ENCODE measurements around the gene LENG9. TPM values are rescaled to one million over a fixed set of nuclear protein-coding genes. Genes with fewer than 3 reads are reported as not detected.
A peak's percentile ranks its signal among the peaks of the same experiment; 100 is the strongest.

Gene LENG9
- total RNA-seq, 1 experiment from 2014 or later = 14.7 TPM

DNA sequence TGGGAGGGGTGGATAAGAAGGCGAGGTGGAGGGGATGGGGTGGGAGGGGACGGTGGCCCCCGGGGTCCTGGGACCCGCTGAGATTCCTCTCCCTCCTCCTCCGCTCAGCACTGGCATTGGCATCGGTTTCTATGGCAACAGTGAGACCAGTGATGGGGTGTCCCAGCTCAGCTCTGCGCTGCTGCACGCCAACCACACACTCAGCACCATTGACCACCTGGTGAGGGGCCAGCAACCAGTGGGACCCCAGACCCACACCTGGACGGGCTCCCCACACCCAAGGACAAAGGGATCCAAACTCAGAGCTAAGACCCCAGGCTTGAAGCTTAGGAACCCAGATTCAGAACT is 42.4 kb downstream of the LENG9 start:
- BruUV-seq (replicated peaks) = no TSS peak
- H3K27ac Mint-ChIP-seq (ENCODE audit: unreplicated experiment) = no peak overlapping the region
- H3K4me1 Mint-ChIP-seq (ENCODE audit: low read depth, unreplicated experiment) = peaks cover 14% of the 10 kb centered on the region
- H3K9me3 Mint-ChIP-seq (ENCODE audit: low read depth, unreplicated experiment) = peaks cover 3% of the 10 kb centered on the region
- H3K27me3 Mint-ChIP-seq (ENCODE audit: unreplicated experiment) = peaks cover 56% of the 10 kb centered on the region
- no peaks in the 10 kb centered on the region for H3K36me3 Mint-ChIP-seq (ENCODE audit: insufficient read depth, unreplicated experiment)
- intact Hi-C loops (cut with micrococcal nuclease; ENCODE audit: unreplicated experiment) = no loop called here
- no peak overlapping the region for H3K4me3 Mint-ChIP-seq (ENCODE audit: low read depth, unreplicated experiment)
- DNase-seq = no peak
- CTCF ChIA-PET = interaction anchor here (0.7 to 1.7 kb wide), 4 partner anchors 11 to 30 kb away, joined by 3 to 13 read pairs (median 4); no protein-coding TSS in a partner anchor
- no peak for TF ChIP-seq CTCF (IDR thresholded peaks at IDR 0.05; ENCODE audit: unreplicated experiment)

- H3K9me3 Mint-ChIP-seq (ENCODE audit: low read depth, unreplicated experiment) = peaks cover 3% of the 10 kb centered on the region
- intact Hi-C loops (cut with micrococcal nuclease; ENCODE audit: unreplicated experiment) = no loop called here
- H3K4me3 Mint-ChIP-seq (ENCODE audit: low read depth, unreplicated experiment) = peak overlapping the region; percentile 10
- CTCF ChIA-PET = interaction anchor here (0.6 to 2.2 kb wide), 15 partner anchors 9 to 313 kb away, joined by 3 to 17 read pairs (median 5); partner anchors contain the start of genes LENG1 and LENG8
- no peak overlapping the region for H3K27ac Mint-ChIP-seq (ENCODE audit: unreplicated experiment)
- no TSS peak for BruUV-seq (replicated peaks)
- DNase-seq = peak; percentile 87
- H3K4me1 Mint-ChIP-seq (ENCODE audit: low read depth, unreplicated experiment) = peaks cover 13% of the 10 kb centered on the region
- peaks cover 56% of the 10 kb centered on the region for H3K27me3 Mint-ChIP-seq (ENCODE audit: unreplicated experiment)
- TF ChIP-seq CTCF (IDR thresholded peaks at IDR 0.05; ENCODE audit: unreplicated experiment) = no peak
- H3K36me3 Mint-ChIP-seq (ENCODE audit: insufficient read depth, unreplicated experiment) = no peaks in the 10 kb centered on the region
Measured at GRCh38 chr19:54420383-54421168, 43.0 kb downstream of the LENG9 start.

DNA sequence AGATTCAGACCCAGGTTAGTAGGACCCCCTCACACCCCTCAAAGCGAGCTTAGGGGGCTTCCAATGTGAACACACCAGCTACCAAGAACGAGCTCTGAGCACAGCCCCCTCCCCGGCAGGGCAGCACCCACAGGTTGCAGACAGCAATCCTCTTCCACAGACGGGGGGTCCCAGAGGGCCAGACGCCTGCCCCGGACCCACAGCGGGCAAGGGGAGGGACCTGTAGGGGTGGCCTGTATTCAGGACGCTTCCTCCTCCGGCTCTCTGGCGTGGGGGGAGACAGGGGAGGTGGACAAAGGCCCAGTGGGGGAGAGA is 43.6 kb downstream of the LENG9 start:
- no TSS peak for BruUV-seq (replicated peaks)
- TF ChIP-seq CTCF (IDR thresholded peaks at IDR 0.05; ENCODE audit: unreplicated experiment) = no peak
- Mint-ChIP-seq H3K36me3 (ENCODE audit: insufficient read depth, unreplicated experiment) (no peaks in the 10 kb centered on the region), H3K9me3 (ENCODE audit: low read depth, unreplicated experiment) (peaks cover 3% of the 10 kb centered on the region), H3K4me3 (ENCODE audit: low read depth, unreplicated experiment) (peak overlapping the region; percentile 10), H3K4me1 (ENCODE audit: low read depth, unreplicated experiment) (peaks cover 13% of the 10 kb centered on the region), H3K27me3 (ENCODE audit: unreplicated experiment) (peaks cover 52% of the 10 kb centered on the region), H3K27ac (ENCODE audit: unreplicated experiment) (no peak overlapping the region)
- DNase-seq = no peak
- intact Hi-C loops (cut with micrococcal nuclease; ENCODE audit: unreplicated experiment) = no loop called here
- CTCF ChIA-PET = interaction anchor here (0.6 to 2.2 kb wide), 14 partner anchors 8 to 313 kb away, joined by 3 to 17 read pairs (median 5); partner anchors contain the start of genes LENG1 and LENG8

- Mint-ChIP-seq H3K27ac (ENCODE audit: unreplicated experiment) (no peak overlapping the region), H3K4me3 (ENCODE audit: low read depth, unreplicated experiment) (no peak overlapping the region), H3K4me1 (ENCODE audit: low read depth, unreplicated experiment) (peaks cover 13% of the 10 kb centered on the region), H3K36me3 (ENCODE audit: insufficient read depth, unreplicated experiment) (no peaks in the 10 kb centered on the region), H3K9me3 (ENCODE audit: low read depth, unreplicated experiment) (peaks cover 4% of the 10 kb centered on the region), H3K27me3 (ENCODE audit: unreplicated experiment) (peaks cover 51% of the 10 kb centered on the region)
- no peak for DNase-seq
- intact Hi-C loops (cut with micrococcal nuclease; ENCODE audit: unreplicated experiment) = no loop called here
- no TSS peak for BruUV-seq (replicated peaks)
- CTCF ChIA-PET = interaction anchor here (0.7 to 2.2 kb wide), 4 partner anchors 9 to 55 kb away, joined by 3 to 17 read pairs (median 5); no protein-coding TSS in a partner anchor
- TF ChIP-seq CTCF (IDR thresholded peaks at IDR 0.05; ENCODE audit: unreplicated experiment) = no peak
Measured at GRCh38 chr19:54418930-54419800, 44.4 kb downstream of the LENG9 start.

Measured in Calu3 (cell line).